ENCODE results near the gene FAM221B.

GRCh38 chr9:35793461-35793860 lies 35.1 kb downstream of the FAM221B start:
- no peak for TF ChIP-seq FOXA1 (IDR thresholded peaks at IDR 0.05)
- TF ChIP-seq FOXK2 (IDR thresholded peaks at IDR 0.05) = no peak
- TF ChIP-seq ZNF384 (IDR thresholded peaks at IDR 0.05) = no peak
- no peak for TF ChIP-seq FOXM1 (IDR thresholded peaks at IDR 0.05; ENCODE audit: borderline replicate concordance)
- no peak for TF ChIP-seq BHLHE40 (IDR thresholded peaks at IDR 0.05; ENCODE audit: borderline replicate concordance)
- no peak for TF ChIP-seq L3MBTL2 (conservative IDR thresholded peaks at IDR 0.05)
- TF ChIP-seq ARNT (IDR thresholded peaks at IDR 0.05) = no peak
- no peak for TF ChIP-seq SUZ12 (IDR thresholded peaks at IDR 0.05)
- no peak for TF ChIP-seq HDGF (IDR thresholded peaks at IDR 0.05; ENCODE audit: borderline replicate concordance)

Measured in HEK293T (cell line).